Endothelial cell of umbilical vein (primary cell): ENCODE data around the gene FAM53B. TPM values are rescaled to one million over a fixed set of nuclear protein-coding genes. Genes with fewer than 3 reads are reported as not detected.
"Not testable (repeated sequence)": the region's sequence is repeated elsewhere in the genome, so short reads cannot be mapped to it uniquely, and the experiment has no call there.

ENCODE experiments used
- BruUV-seq: library from RNA; stranded (reverse); fragments of 400-500 nt; replicated peaks from 2 replicates; lab custom pipeline; 2021; lab: Mats Ljungman, UMichigan
- CTCF ChIA-PET: fragments of 300-600, 350-600 bp; sonication (Branson Sonifier 250); formaldehyde crosslinking; loops from one replicate; lab custom pipeline; 2021; ENCODE audit warnings: antibody characterized with exemption, inconsistent platforms; lab: Charles Lee
- POLR2A ChIA-PET: fragments of 300-600, 350-600 bp; sonication (Branson Sonifier 250); formaldehyde crosslinking; loops from one replicate; lab custom pipeline; 2021; ENCODE audit warnings: antibody characterized with exemption, inconsistent platforms; lab: Charles Lee
- DNase-seq: peaks from one replicate; pipeline ENCODE4 v3.0.0-alpha.2; 2011; ENCODE audit warnings: low read depth, low spot score
- FAIRE-seq: peaks from 2 replicates; lab custom pipeline; 2011; peaks lifted over from hg19 to GRCh38; lab: Jason Lieb, UNC
- H2AFZ ChIP-seq: 2 replicates; pipeline ENCODE4 v1.6.0; 2012; ENCODE audit warnings: low read depth, low read length, control low read depth, inconsistent platforms
- H3K27ac ChIP-seq: 2 replicates; pipeline ENCODE4 v1.5.1; 2011; ENCODE audit warnings: low read depth, mild to moderate bottlenecking, control low read depth, low read length, moderate library complexity; ENCODE audit not compliant: insufficient read depth
- H3K27me3 ChIP-seq, 2 experiments: 2 replicates each; pipeline versions ENCODE4 v1.6.0 to v1.6.1; 2011; ENCODE audit warnings: low read length in 2 of 2, mixed read lengths in 1 of 2; ENCODE audit not compliant: control insufficient read depth in 2 of 2, insufficient read depth in 2 of 2
- H3K36me3 ChIP-seq, 2 experiments: 2 replicates in 1 of 2; 3 replicates in 1 of 2; pipeline ENCODE4 v1.5.1; 2011; ENCODE audit warnings: low read length in 2 of 2, mild to moderate bottlenecking in 1 of 2, moderate library complexity in 1 of 2; ENCODE audit not compliant: control insufficient read depth in 2 of 2, insufficient read depth in 2 of 2; ENCODE audit errors: extremely low read depth in 1 of 2
- H3K4me1 ChIP-seq: 3 replicates; pipeline ENCODE4 v1.5.1; 2011; ENCODE audit warnings: mild to moderate bottlenecking, low read length; ENCODE audit not compliant: control insufficient read depth, insufficient read depth; ENCODE audit errors: extremely low read depth
- H3K4me2 ChIP-seq: 2 replicates; pipeline ENCODE4 v1.6.1; 2011; ENCODE audit warnings: low read length, control low read depth, mixed read lengths; ENCODE audit not compliant: insufficient read depth
- H3K4me3 ChIP-seq, 3 experiments: fragments of 200-600 bp in 1 of 3; sonication (generic), shearing (Covaris generic) in 1 of 3; replicated peaks in 1 of 3; 2 replicates each; pipeline ENCODE4 v1.5.1; 2011 to 2016; ENCODE audit warnings: control low read depth in 3 of 3, low read length in 3 of 3, mild to moderate bottlenecking in 2 of 3, inconsistent platforms in 1 of 3, low read depth in 1 of 3, moderate library complexity in 1 of 3; ENCODE audit not compliant: insufficient read depth in 1 of 3
- H3K79me2 ChIP-seq: 2 replicates; pipeline ENCODE4 v1.6.0; 2012; ENCODE audit warnings: low read length, inconsistent platforms; ENCODE audit not compliant: control insufficient read depth, insufficient read depth
- H3K9ac ChIP-seq: replicated peaks from 2 replicates; pipeline ENCODE3; 2011; ENCODE audit warnings: low read length, control low read depth; ENCODE audit not compliant: insufficient read depth; ENCODE audit errors: extremely low read depth
- H3K9me1 ChIP-seq: replicated peaks from 3 replicates; pipeline ENCODE4 v1.6.0; 2011; ENCODE audit warnings: mild to moderate bottlenecking, low read length; ENCODE audit not compliant: control insufficient read depth, insufficient read depth; ENCODE audit errors: extremely low read depth
- H3K9me3 ChIP-seq: replicated peaks from 2 replicates; pipeline ENCODE4 v1.5.1; 2012; ENCODE audit warnings: low read length, inconsistent platforms; ENCODE audit not compliant: control insufficient read depth, insufficient read depth
- H4K20me1 ChIP-seq: replicated peaks from 2 replicates; pipeline ENCODE3; 2011; ENCODE audit warnings: mild to moderate bottlenecking, low read length; ENCODE audit not compliant: control insufficient read depth, insufficient read depth; ENCODE audit errors: extremely low read depth
- EZH2 ChIP-seq: IDR thresholded peaks from 2 replicates; pipeline ENCODE4 v1.6.1; 2012; ENCODE audit warnings: borderline replicate concordance, low read depth, mild to moderate bottlenecking, moderate library complexity, low read length, inconsistent platforms; ENCODE audit not compliant: severe bottlenecking
- FOS ChIP-seq: IDR thresholded peaks from 2 replicates; pipeline ENCODE4 v1.6.1; 2011; ENCODE audit warnings: mild to moderate bottlenecking, low read length, moderate library complexity, borderline replicate concordance; ENCODE audit not compliant: insufficient read depth
- GATA2 ChIP-seq: IDR thresholded peaks from 2 replicates; pipeline ENCODE4 v1.7.0; 2011; ENCODE audit warnings: low read depth, mild to moderate bottlenecking, moderate library complexity, mixed read lengths, low read length; ENCODE audit not compliant: insufficient read length, insufficient read depth
- JUN ChIP-seq: IDR thresholded peaks from 2 replicates; pipeline ENCODE4 v1.6.1; 2011; ENCODE audit warnings: borderline replicate concordance, low read depth; ENCODE audit not compliant: insufficient read length, insufficient read depth
- MAX ChIP-seq: IDR thresholded peaks from 2 replicates; pipeline ENCODE4 v1.6.1; 2011; ENCODE audit not compliant: insufficient read depth, insufficient read length
- MYC ChIP-seq: IDR thresholded peaks from one replicate; pipeline ENCODE4 v1.6.1; 2011; ENCODE audit warnings: mild to moderate bottlenecking, low read depth, low read length
- POLR2A ChIP-seq: IDR thresholded peaks from 2 replicates; pipeline ENCODE4 v1.6.1; 2012; ENCODE audit warnings: low read depth, mild to moderate bottlenecking, control low read depth, low read length
- POLR2AphosphoS5 ChIP-seq: IDR thresholded peaks from 2 replicates; pipeline ENCODE4 v1.6.1; 2012; ENCODE audit warnings: low read depth, mild to moderate bottlenecking, control low read depth, low read length, moderate library complexity; ENCODE audit not compliant: insufficient read depth
- dilution Hi-C: fragments of 300-500 bp; cut with MboI; formaldehyde crosslinking; loops from one replicate; pipeline ENCODE4 v1.15.0; 2019; ENCODE audit warnings: low sequenced_read_pairs; ENCODE audit not compliant: extremely low pct_ligation_motif_present
- intact Hi-C: fragments of 100-400 bp; cut with micrococcal nuclease; formaldehyde crosslinking; loops from one replicate; pipeline ENCODE4 v1.10.0; 2022
- polyA plus RNA-seq, 4 experiments: library from polyadenylated mRNA; depleted of rRNA in 3 of 4; stranded (reverse) in 3 of 4; unstranded in 1 of 4; fragments of >200 nt; gene quantifications; 2 replicates each; pipeline versions ENCODE4 v1.2.1 to v1.2.3, GENCODE V29; 2011 to 2012; ENCODE audit warnings: missing spikeins in 1 of 4
- total RNA-seq: library from RNA; stranded (reverse); gene quantifications from 2 replicates; pipeline ENCODE4 v1.2.3, GENCODE V29; 2021
- TF ChIP-seq, protein P1 (sequence below), 2 donors: IDR thresholded peaks; 1 replicate in 1 of 2; 2 replicates in 1 of 2; pipeline ENCODE4 v1.5.1; 2011; ENCODE audit warnings: low read length in 2 of 2, mild to moderate bottlenecking in 2 of 2, moderate library complexity in 2 of 2, control low read depth in 1 of 2, inconsistent platforms in 1 of 2, low read depth in 1 of 2; ENCODE audit not compliant: insufficient read depth in 1 of 2; ENCODE audit errors: extremely low read depth in 1 of 2

The FAM53B gene
- total and polyA plus RNA-seq, 2 donors (not counting 3 experiments of a cell fraction or from before 2014, with no cell fraction given), result 8.5 to 21.1 TPM

DNA sequence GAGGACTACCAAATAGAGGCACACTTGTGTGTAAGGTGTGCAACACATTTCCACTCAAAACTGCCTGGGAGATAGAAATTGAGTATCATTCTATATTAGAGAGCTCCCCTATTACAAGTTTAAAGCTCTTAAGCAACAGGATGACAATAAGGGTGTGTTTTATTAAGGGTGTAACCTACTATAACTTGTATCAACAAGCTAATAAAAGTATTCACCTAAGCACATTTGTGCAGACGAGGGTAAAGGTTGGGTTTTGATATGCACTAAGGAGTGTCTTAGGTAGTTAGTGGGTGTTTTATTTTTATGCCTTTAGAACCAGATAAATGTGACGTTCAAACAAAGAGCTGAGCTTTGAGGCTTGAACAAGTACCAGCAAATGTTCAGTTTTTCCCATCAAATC lies 2.8 kb upstream of the FAM53B start:
- H3K36me3 ChIP-seq, result no peaks in the 10 kb centered on the region
- no peak for DNase-seq
- no peak overlapping the region for H3K4me3 ChIP-seq
- intact Hi-C loops (loop anchor here (5.0 kb wide), 1 partner anchor 345 kb away; no protein-coding TSS in a partner anchor), dilution Hi-C loops (no loop called here)
- no peak overlapping the region for H2AFZ ChIP-seq
- H3K27ac ChIP-seq, result no peak overlapping the region
- no peak overlapping the region for H3K4me2 ChIP-seq
- BruUV-seq, result no TSS peak
- H3K4me1 ChIP-seq, result peaks cover 15% of the 10 kb centered on the region
- ChIA-PET POLR2A (no interaction called here), CTCF (interaction anchor here (0.7 to 6.8 kb wide), 7 partner anchors 15 to 216 kb away, joined by 3 to 218 read pairs (median 23); no protein-coding TSS in a partner anchor)
- H4K20me1 ChIP-seq, result no peaks in the 10 kb centered on the region
- H3K9me1 ChIP-seq, result no peaks in the 10 kb centered on the region
- no peak for FAIRE-seq
- no peaks in the 10 kb centered on the region for H3K9me3 ChIP-seq
- H3K9ac ChIP-seq, result no peak overlapping the region
- peaks cover 3% of the 10 kb centered on the region for H3K79me2 ChIP-seq
- TF ChIP-seq POLR2A (no peak), FOS (no peak), JUN (no peak), MAX (no peak), MYC (no peak), EZH2 (no peak), POLR2AphosphoS5 (no peak), GATA2 (no peak)
- TF ChIP-seq, protein P1, sequence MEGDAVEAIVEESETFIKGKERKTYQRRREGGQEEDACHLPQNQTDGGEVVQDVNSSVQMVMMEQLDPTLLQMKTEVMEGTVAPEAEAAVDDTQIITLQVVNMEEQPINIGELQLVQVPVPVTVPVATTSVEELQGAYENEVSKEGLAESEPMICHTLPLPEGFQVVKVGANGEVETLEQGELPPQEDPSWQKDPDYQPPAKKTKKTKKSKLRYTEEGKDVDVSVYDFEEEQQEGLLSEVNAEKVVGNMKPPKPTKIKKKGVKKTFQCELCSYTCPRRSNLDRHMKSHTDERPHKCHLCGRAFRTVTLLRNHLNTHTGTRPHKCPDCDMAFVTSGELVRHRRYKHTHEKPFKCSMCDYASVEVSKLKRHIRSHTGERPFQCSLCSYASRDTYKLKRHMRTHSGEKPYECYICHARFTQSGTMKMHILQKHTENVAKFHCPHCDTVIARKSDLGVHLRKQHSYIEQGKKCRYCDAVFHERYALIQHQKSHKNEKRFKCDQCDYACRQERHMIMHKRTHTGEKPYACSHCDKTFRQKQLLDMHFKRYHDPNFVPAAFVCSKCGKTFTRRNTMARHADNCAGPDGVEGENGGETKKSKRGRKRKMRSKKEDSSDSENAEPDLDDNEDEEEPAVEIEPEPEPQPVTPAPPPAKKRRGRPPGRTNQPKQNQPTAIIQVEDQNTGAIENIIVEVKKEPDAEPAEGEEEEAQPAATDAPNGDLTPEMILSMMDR (IDR thresholded peaks at IDR 0.05; ENCODE audit: extremely low read depth in 1 of 2, insufficient read depth in 1 of 2, low read depth in 1 of 2, low read length in 2 of 2), result no peak
- H3K27me3 ChIP-seq, result no peaks in the 10 kb centered on the region

GRCh38 chr10:124746447-124746846 lies 2.3 kb upstream of the FAM53B start:
- H3K4me2 ChIP-seq, DNase-seq, H3K27ac ChIP-seq, H3K9me1 ChIP-seq, H3K4me3 ChIP-seq, H3K79me2 ChIP-seq, H3K36me3 ChIP-seq, POLR2A ChIA-PET, H3K9ac ChIP-seq, dilution Hi-C loops, FAIRE-seq, H2AFZ ChIP-seq, H3K27me3 ChIP-seq, H4K20me1 ChIP-seq, H3K9me3 ChIP-seq, BruUV-seq: not testable (repeated sequence)
- peaks cover 21% of the 10 kb centered on the region for H3K4me1 ChIP-seq
- CTCF ChIA-PET, result interaction anchor here (0.7 to 6.8 kb wide), 15 partner anchors 9 to 222 kb away, joined by 3 to 218 read pairs (median 9); no protein-coding TSS in a partner anchor
- intact Hi-C loops, result loop anchor here (5.0 kb wide), 1 partner anchor 344 kb away; no protein-coding TSS in a partner anchor
